PFSK-1 (cell line): ENCODE data around the gene RPL31.

Source experiments
- FOXP2 ChIP-seq: optimal IDR thresholded peaks from 2 replicates; pipeline ENCODE3; 2011; ENCODE audit warnings: borderline replicate concordance, control low read depth, inconsistent platforms; ENCODE audit not compliant: insufficient read depth; ENCODE audit errors: extremely low read length, extremely low read depth
- POLR2AphosphoS5 ChIP-seq: IDR thresholded peaks from 2 replicates; pipeline ENCODE4 v1.6.1; 2012; ENCODE audit warnings: low read depth, mild to moderate bottlenecking, control low read depth, low read length, moderate library complexity
- SIN3A ChIP-seq: IDR thresholded peaks from 2 replicates; pipeline ENCODE4 v1.6.1; 2012; ENCODE audit warnings: mild to moderate bottlenecking, low read length, moderate library complexity, borderline replicate concordance; ENCODE audit not compliant: insufficient read depth
- TAF1 ChIP-seq: IDR thresholded peaks from 2 replicates; pipeline ENCODE4 v1.6.1; 2012; ENCODE audit warnings: low read length, control low read depth, borderline replicate concordance; ENCODE audit not compliant: insufficient read depth
- TF ChIP-seq, protein P1 (sequence below), 2 experiments: IDR thresholded peaks; 2 replicates each; pipeline versions ENCODE4 v1.6.1 to v1.8.0; 2011 to 2012; ENCODE audit warnings: low read depth in 2 of 2, low read length in 2 of 2, control low read depth in 1 of 2, inconsistent platforms in 1 of 2, mild to moderate bottlenecking in 1 of 2, moderate library complexity in 1 of 2; ENCODE audit not compliant: insufficient read depth in 1 of 2

RPL31 gene

GRCh38 chr2:101047774-101048173 is 45.7 kb downstream of the RPL31 start:
- TF ChIP-seq SIN3A (no peak), FOXP2 (no peak), POLR2AphosphoS5 (no peak), TAF1 (no peak)
- TF ChIP-seq, protein P1, sequence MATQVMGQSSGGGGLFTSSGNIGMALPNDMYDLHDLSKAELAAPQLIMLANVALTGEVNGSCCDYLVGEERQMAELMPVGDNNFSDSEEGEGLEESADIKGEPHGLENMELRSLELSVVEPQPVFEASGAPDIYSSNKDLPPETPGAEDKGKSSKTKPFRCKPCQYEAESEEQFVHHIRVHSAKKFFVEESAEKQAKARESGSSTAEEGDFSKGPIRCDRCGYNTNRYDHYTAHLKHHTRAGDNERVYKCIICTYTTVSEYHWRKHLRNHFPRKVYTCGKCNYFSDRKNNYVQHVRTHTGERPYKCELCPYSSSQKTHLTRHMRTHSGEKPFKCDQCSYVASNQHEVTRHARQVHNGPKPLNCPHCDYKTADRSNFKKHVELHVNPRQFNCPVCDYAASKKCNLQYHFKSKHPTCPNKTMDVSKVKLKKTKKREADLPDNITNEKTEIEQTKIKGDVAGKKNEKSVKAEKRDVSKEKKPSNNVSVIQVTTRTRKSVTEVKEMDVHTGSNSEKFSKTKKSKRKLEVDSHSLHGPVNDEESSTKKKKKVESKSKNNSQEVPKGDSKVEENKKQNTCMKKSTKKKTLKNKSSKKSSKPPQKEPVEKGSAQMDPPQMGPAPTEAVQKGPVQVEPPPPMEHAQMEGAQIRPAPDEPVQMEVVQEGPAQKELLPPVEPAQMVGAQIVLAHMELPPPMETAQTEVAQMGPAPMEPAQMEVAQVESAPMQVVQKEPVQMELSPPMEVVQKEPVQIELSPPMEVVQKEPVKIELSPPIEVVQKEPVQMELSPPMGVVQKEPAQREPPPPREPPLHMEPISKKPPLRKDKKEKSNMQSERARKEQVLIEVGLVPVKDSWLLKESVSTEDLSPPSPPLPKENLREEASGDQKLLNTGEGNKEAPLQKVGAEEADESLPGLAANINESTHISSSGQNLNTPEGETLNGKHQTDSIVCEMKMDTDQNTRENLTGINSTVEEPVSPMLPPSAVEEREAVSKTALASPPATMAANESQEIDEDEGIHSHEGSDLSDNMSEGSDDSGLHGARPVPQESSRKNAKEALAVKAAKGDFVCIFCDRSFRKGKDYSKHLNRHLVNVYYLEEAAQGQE (IDR thresholded peaks at IDR 0.05; ENCODE audit: insufficient read depth in 1 of 2, low read depth in 2 of 2, low read length in 2 of 2): no peak

DNA sequence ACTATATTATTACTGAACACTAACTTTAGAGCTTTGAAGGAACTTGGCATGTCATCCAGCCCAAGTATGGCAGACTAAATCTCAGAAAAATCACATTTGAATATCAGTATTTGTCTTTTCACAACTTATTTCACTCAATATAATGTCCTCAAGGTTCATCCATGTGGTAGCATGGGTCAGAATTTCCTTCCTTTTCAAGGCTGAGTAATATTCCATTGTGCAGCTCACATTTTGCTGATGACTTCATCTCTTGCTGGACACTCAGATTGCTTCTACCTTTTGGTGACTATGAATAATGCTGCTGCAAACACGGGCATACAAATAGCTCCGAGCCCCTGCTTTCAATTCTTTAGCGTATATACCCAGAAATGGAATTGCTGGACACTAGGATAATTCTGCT is 46.7 kb downstream of the RPL31 start:
- TF ChIP-seq, protein P1 (IDR thresholded peaks at IDR 0.05; ENCODE audit: insufficient read depth in 1 of 2, low read depth in 2 of 2, low read length in 2 of 2): no peak
- TF ChIP-seq TAF1 (no peak), POLR2AphosphoS5 (no peak), SIN3A (no peak)

DNA sequence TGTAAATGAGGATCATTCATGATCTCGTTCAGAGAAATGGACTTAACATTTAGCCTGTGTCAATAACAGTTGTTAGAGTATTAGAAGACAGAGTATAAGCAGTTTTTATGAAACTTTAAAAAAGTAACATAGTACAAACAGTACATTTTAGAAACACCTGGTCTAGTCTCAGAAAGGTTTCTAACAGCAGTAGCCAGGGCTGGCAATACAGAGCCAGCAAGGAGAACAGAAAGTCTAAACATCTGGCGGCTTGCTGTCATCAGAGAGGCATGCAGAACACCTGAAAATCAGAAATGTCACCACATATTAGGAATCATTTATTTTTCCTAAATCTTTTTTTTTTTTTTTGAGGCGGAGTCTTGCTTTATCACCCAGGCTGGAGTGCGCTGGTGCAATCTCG is 50.1 kb downstream of the RPL31 start:
- TF ChIP-seq POLR2AphosphoS5: no peak
- TF ChIP-seq, protein P1 (IDR thresholded peaks at IDR 0.05; ENCODE audit: insufficient read depth in 1 of 2, low read depth in 2 of 2, low read length in 2 of 2): no peak
- TF ChIP-seq FOXP2: no peak
- TF ChIP-seq SIN3A: no peak
- TF ChIP-seq TAF1: no peak

DNA sequence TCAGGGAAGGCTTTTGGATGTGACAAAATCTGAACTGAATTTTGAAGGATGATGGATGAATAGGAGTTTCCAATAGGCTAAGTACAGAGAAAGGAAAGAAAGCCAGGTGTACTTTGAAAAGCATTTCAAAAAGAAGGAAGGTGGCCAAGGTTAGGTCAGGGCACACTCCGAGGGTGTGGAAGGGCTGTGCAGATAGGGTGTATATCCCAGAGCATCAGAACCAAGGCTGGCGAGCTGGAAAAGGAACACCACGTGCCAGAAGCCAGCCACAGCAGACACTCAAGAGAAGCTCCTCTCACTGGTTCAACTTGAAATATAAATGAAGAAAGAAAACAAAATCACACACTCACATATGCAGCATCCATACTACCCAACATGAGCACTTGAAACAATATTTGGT is 51.0 kb downstream of the RPL31 start:
- TF ChIP-seq POLR2AphosphoS5 (no peak), TAF1 (no peak), SIN3A (no peak), FOXP2 (no peak)
- TF ChIP-seq, protein P1 (IDR thresholded peaks at IDR 0.05; ENCODE audit: insufficient read depth in 1 of 2, low read depth in 2 of 2, low read length in 2 of 2): no peak
